Measurements from ENCODE around the gene ARID1A.
"Not testable (repeated sequence)": the region's sequence is repeated elsewhere in the genome, so short reads cannot be mapped to it uniquely, and the experiment has no call there.

The ARID1A gene

GRCh38 chr1:26791148-26791547 is 95.3 kb downstream of the ARID1A start:
- TF ChIP-seq Cebpa-rat (IDR thresholded peaks at IDR 0.05), result no peak
- H3K9ac ChIP-seq, result peak overlapping the region; percentile 12; the same call in 1 of the 2 replicates
- no peaks in the 10 kb centered on the region for H3K9me3 ChIP-seq
- H3K4me1 ChIP-seq, result peaks cover 56% of the 10 kb centered on the region
- no peak overlapping the region for H3K27ac ChIP-seq
- peak overlapping the region; percentile 98 for H3K4me2 ChIP-seq
- H3K36me3 ChIP-seq, result peaks cover 17% of the 10 kb centered on the region
- H4K20me1 ChIP-seq, result no peaks in the 10 kb centered on the region
- no peak overlapping the region for H3K4me3 ChIP-seq
- H3K27me3 ChIP-seq, result no peaks in the 10 kb centered on the region

DNA sequence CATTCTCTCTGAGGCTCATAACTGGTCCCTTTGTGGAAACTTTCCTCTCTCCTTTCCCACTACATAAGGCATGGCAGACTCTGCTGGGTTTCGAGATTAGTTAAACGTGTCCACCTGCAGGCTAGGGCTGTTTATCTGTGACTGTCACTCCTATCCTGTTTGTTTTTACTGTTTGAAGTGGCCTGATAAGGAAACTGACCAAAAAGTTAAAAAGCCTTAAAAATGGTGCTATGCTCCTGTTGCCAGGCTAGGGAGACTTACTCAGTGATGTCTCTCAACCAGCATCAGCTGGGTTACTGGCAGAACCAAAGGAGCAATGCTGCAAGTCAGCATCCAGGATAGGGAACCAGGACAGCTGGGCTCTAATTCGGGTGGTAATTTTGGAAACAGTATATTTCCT is 95.8 kb downstream of the ARID1A start:
- no peaks in the 10 kb centered on the region for H4K20me1 ChIP-seq
- H3K27me3 ChIP-seq, result no peaks in the 10 kb centered on the region
- peaks cover 51% of the 10 kb centered on the region for H3K4me1 ChIP-seq
- no peak overlapping the region for H3K27ac ChIP-seq
- peak overlapping the region; percentile 45; the same call in 1 of the 2 replicates for H3K9ac ChIP-seq
- no peaks in the 10 kb centered on the region for H3K9me3 ChIP-seq
- H3K36me3 ChIP-seq, result peaks cover 17% of the 10 kb centered on the region
- no peak overlapping the region for H3K4me3 ChIP-seq
- TF ChIP-seq Cebpa-rat (IDR thresholded peaks at IDR 0.05), result no peak
- peak overlapping the region; percentile 98 for H3K4me2 ChIP-seq

GRCh38 chr1:26792924-26793323 is 97.1 kb downstream of the ARID1A start:
- H3K27me3 ChIP-seq, result no peaks in the 10 kb centered on the region
- H3K4me2 ChIP-seq, result no peak overlapping the region
- no peaks in the 10 kb centered on the region for H4K20me1 ChIP-seq
- H3K36me3 ChIP-seq, result peaks cover 17% of the 10 kb centered on the region
- no peaks in the 10 kb centered on the region for H3K9me3 ChIP-seq
- H3K4me3 ChIP-seq, result no peak overlapping the region
- no peak overlapping the region for H3K27ac ChIP-seq
- H3K9ac ChIP-seq, result no peak overlapping the region
- peaks cover 53% of the 10 kb centered on the region for H3K4me1 ChIP-seq
- TF ChIP-seq Cebpa-rat (IDR thresholded peaks at IDR 0.05), result no peak

- no peak overlapping the region for H3K9ac ChIP-seq
- H3K4me1 ChIP-seq, result peaks cover 44% of the 10 kb centered on the region
- no peaks in the 10 kb centered on the region for H3K9me3 ChIP-seq
- no peak overlapping the region for H3K4me3 ChIP-seq
- no peak for TF ChIP-seq Cebpa-rat (IDR thresholded peaks at IDR 0.05)
- H3K27me3 ChIP-seq, result no peaks in the 10 kb centered on the region
- H4K20me1 ChIP-seq, result no peaks in the 10 kb centered on the region
- no peak overlapping the region for H3K4me2 ChIP-seq
- peaks cover 17% of the 10 kb centered on the region for H3K36me3 ChIP-seq
- H3K27ac ChIP-seq, result no peak overlapping the region
Observed at GRCh38 chr1:26794391-26794790, 98.6 kb downstream of the ARID1A start.

DNA sequence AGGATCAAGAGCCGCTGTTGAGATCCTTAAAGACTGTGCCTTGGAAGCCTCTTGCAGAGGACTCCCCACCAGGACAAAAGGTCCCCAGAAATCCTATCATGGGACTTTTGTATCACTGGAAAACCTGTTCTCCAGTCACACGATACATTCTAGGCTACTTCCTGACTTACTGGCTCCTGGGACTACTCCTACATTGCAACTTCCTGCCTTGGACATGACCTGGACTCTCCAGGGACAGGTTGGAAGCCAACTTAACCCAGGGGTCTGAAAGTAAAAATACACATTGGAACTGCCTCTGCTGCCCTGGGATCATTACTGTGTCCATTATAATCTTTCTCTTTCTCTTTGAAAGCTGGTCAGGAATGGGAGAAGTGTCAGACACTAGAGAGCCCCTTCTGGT is 101.8 kb downstream of the ARID1A start:
- no peak for TF ChIP-seq Cebpa-rat (IDR thresholded peaks at IDR 0.05)
- Histone ChIP-seq H3K9me3 (no peaks in the 10 kb centered on the region), H3K4me2 (peak overlapping the region; percentile 70), H3K4me3 (no peak overlapping the region), H3K27ac (peak overlapping the region; percentile 0; the same call in 1 of the 2 replicates), H3K36me3 (peaks cover 17% of the 10 kb centered on the region), H3K27me3 (no peaks in the 10 kb centered on the region), H3K4me1 (peaks cover 19% of the 10 kb centered on the region), H3K9ac (no peak overlapping the region), H4K20me1 (no peaks in the 10 kb centered on the region)

- H3K9ac ChIP-seq, result no peak overlapping the region
- peaks cover 5% of the 10 kb centered on the region; the same call in 1 of the 2 replicates for H3K9me3 ChIP-seq
Observed at GRCh38 chr1:26799479-26800142, 103.8 kb downstream of the ARID1A start.

DNA sequence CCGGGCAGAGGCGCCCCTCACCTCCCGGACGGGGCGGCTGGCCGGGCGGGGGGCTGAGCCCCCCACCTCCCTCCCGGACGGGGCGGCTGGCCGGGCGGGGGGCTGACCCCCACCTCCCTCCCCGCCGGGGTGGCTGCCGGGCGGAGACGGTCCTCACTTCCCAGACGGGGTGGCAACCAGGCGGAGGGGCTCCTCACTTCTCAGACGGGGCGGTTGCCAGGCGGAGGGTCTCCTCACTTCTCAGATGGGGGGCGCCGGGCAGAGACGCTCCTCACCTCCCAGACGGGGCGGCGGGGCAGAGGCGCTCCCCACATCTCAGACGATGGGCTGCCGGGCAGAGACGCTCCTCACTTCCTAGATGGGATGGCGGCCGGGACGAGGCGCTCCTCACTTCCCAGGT is 108.1 kb downstream of the ARID1A start:
- peaks cover 17% of the 10 kb centered on the region for H3K9me3 ChIP-seq
- H3K27me3 ChIP-seq, H3K27ac ChIP-seq, H3K36me3 ChIP-seq, H3K4me2 ChIP-seq, H3K4me1 ChIP-seq, H4K20me1 ChIP-seq, H3K4me3 ChIP-seq, H3K9ac ChIP-seq: not testable (repeated sequence)

More at GRCh38 chr1:26799479-26800142, 103.8 kb downstream of the ARID1A start:
- no peak for TF ChIP-seq Cebpa-rat (IDR thresholded peaks at IDR 0.05)
- Histone ChIP-seq H3K4me1 (peaks cover 19% of the 10 kb centered on the region), H3K4me3 (no peak overlapping the region), H3K4me2 (no peak overlapping the region), H3K27ac (no peak overlapping the region), H3K27me3 (no peaks in the 10 kb centered on the region), H3K36me3 (peaks cover 8% of the 10 kb centered on the region), H4K20me1 (no peaks in the 10 kb centered on the region)

DNA sequence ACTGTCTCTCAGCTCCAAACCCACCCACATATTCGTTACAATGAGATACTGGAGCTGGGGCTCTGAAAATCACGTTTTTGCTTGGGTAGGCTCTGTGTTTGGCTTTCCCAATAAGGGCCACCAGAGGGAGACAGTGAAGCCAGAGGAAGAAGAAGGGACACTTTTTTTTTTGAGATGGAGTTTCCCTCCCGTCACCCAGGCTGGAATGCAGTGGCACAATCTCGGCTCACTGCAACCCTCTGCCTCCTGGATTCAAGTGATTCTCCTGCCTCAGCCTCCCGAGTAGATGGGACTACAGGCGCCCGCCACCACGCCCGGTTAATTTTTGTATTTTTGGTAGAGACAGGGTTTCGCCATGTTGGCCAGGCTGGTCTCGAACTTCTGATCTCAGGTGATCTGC is 114.3 kb downstream of the ARID1A start:
- not testable (repeated sequence) for H3K4me3 ChIP-seq, H3K27me3 ChIP-seq, H3K9ac ChIP-seq, H3K27ac ChIP-seq, H4K20me1 ChIP-seq, H3K9me3 ChIP-seq, H3K36me3 ChIP-seq, H3K4me1 ChIP-seq, H3K4me2 ChIP-seq

- no peak for TF ChIP-seq Cebpa-rat (IDR thresholded peaks at IDR 0.05)
- H3K4me2 ChIP-seq, result no peak overlapping the region
Observed at GRCh38 chr1:26811057-26811456, 115.2 kb downstream of the ARID1A start.

GRCh38 chr1:26811708-26812107 is 115.9 kb downstream of the ARID1A start:
- H3K27ac ChIP-seq, result no peak overlapping the region
- H3K4me1 ChIP-seq, result no peaks in the 10 kb centered on the region
- H3K9ac ChIP-seq, result no peak overlapping the region
- H3K27me3 ChIP-seq, result no peaks in the 10 kb centered on the region
- H3K36me3 ChIP-seq, result no peaks in the 10 kb centered on the region
- H4K20me1 ChIP-seq, result no peaks in the 10 kb centered on the region
- no peak for TF ChIP-seq Cebpa-rat (IDR thresholded peaks at IDR 0.05)
- no peaks in the 10 kb centered on the region for H3K9me3 ChIP-seq
- no peak overlapping the region for H3K4me3 ChIP-seq
- no peak overlapping the region for H3K4me2 ChIP-seq

More at GRCh38 chr1:26811057-26811456, 115.2 kb downstream of the ARID1A start:
- no peak overlapping the region for H3K4me3 ChIP-seq
- H3K4me1 ChIP-seq, result no peaks in the 10 kb centered on the region
- no peaks in the 10 kb centered on the region for H3K27me3 ChIP-seq
- no peaks in the 10 kb centered on the region for H3K9me3 ChIP-seq
- no peaks in the 10 kb centered on the region for H3K36me3 ChIP-seq
- H3K9ac ChIP-seq, result no peak overlapping the region
- no peaks in the 10 kb centered on the region for H4K20me1 ChIP-seq
- H3K27ac ChIP-seq, result no peak overlapping the region

GRCh38 chr1:26814377-26814776 is 118.6 kb downstream of the ARID1A start:
- Histone ChIP-seq H3K27me3 (no peaks in the 10 kb centered on the region), H4K20me1 (no peaks in the 10 kb centered on the region), H3K4me1 (no peaks in the 10 kb centered on the region), H3K9ac (no peak overlapping the region), H3K27ac (no peak overlapping the region), H3K36me3 (no peaks in the 10 kb centered on the region), H3K9me3 (no peaks in the 10 kb centered on the region; the same call in 1 of the 2 replicates), H3K4me3 (no peak overlapping the region), H3K4me2 (no peak overlapping the region)
- no peak for TF ChIP-seq Cebpa-rat (IDR thresholded peaks at IDR 0.05)

All from BLaER1 (cell line).